Esophagus squamous epithelium (tissue), 5 donors: ENCODE data around the gene TUBGCP2. TPM values are rescaled to one million over a fixed set of nuclear protein-coding genes. Genes with fewer than 3 reads are reported as not detected.
"Not testable (repeated sequence)": the region's sequence is repeated elsewhere in the genome, so short reads cannot be mapped to it uniquely, and the experiment has no call there.

ENCODE experiments used
- DNase-seq: peaks from one replicate; lab custom pipeline; 2025; lab: John Stamatoyannopoulos, UW
- H3K27ac ChIP-seq, 4 donors: fragments of 200-600 bp; sonication (generic); one replicate each; pipeline ENCODE4 v1.5.1; 2016 to 2019; ENCODE audit warnings: mild to moderate bottlenecking in 1 of 4
- H3K27me3 ChIP-seq, 4 donors: fragments of 200-600 bp; sonication (generic); 1 replicate in 3 of 4; 2 replicates in 1 of 4; pipeline versions ENCODE4 v1.5.1 to v1.6.0; 2017 to 2021; ENCODE audit warnings: antibody characterized with exemption in 1 of 4
- H3K36me3 ChIP-seq, 3 donors: fragments of 200-600 bp; sonication (generic); one replicate each; pipeline ENCODE4 v1.5.1; 2016 to 2019
- H3K4me1 ChIP-seq, 3 donors: fragments of 200-600 bp; sonication (generic); one replicate each; pipeline ENCODE4 v1.5.1; 2017 to 2019
- H3K4me3 ChIP-seq, 4 donors: fragments of 200-600 bp; sonication (generic); 1 replicate in 3 of 4; 2 replicates in 1 of 4; pipeline ENCODE4 v1.5.1; 2016 to 2019; ENCODE audit warnings: mild to moderate bottlenecking in 2 of 4, moderate library complexity in 1 of 4
- H3K9me3 ChIP-seq, 3 donors: fragments of 200-600 bp; sonication (generic); one replicate each; pipeline ENCODE4 v1.5.1; 2016 to 2019
- POLR2A ChIP-seq, 4 donors: fragments of 450-650 bp; IDR thresholded peaks; one replicate each; pipeline ENCODE4 v1.6.1; 2017; ENCODE audit warnings: antibody characterized with exemption in 4 of 4, mild to moderate bottlenecking in 4 of 4, moderate library complexity in 3 of 4
- WGBS, 2 donors: methylation state at CpG; one replicate each; pipeline ENCODE4 v1.1.5; 2018; 5-methylcytosine and 5-hydroxymethylcytosine counted together
- intact Hi-C: fragments of 100-400 bp; cut with DNase I; formaldehyde crosslinking; loops from one replicate; pipeline ENCODE4 v1.15.0; 2022
- total RNA-seq, 4 donors: library from RNA; depleted of rRNA; stranded (reverse); fragments of >200 nt; gene quantifications; one replicate each; pipeline ENCODE4 v1.1.0, GENCODE V29; 2016
- TF ChIP-seq, protein P1 (sequence below), 6 experiments: fragments of 450-650 bp in 4 of 6; fragments of 200-600 bp in 2 of 6; sonication (generic) in 2 of 6; IDR thresholded peaks; one replicate each; pipeline ENCODE4 v1.5.1; 2016 to 2019; ENCODE audit warnings: antibody characterized with exemption in 6 of 6, mild to moderate bottlenecking in 4 of 6, moderate library complexity in 4 of 6
- donor health status: DM: yes; HTN: yes; CAD: no.

Gene TUBGCP2
- total RNA-seq, 4 donors from 2014 or later: 28.4 to 44.4 (median 38.9) TPM

DNA sequence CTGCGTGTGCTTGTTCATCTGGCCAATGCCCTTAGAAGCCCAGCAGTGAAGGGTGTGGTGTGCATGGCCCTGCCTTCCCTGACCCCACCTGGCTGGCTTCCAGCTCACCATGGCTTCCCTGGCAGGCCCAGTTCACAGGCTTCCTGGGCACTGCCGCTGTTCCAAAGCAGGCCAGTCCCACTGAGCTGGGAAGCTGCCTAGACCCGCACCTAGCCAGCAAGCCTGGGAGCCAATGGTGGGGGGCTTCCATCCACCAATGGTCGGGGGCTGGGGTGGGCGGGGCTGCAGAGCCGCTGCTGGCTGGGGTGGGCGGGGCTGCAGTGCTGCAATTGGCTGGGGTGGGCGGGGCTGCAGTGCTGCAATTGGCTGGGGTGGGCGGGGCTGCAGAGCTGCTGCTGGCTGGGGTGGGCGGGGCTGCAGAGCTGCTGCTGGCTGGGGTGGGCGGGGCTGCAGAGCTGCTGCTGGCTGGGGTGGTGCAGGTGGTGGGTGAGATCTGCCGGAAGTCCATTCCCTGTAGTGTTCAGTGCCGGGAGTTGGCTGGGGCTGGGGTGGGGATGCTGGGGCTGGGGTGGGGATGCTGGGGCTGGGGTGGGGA, 15.6 kb upstream of the TUBGCP2 start:
- DNase-seq: no peak
- Histone ChIP-seq H3K9me3 (no peaks in the 10 kb centered on the region), H3K36me3 (no peaks in the 10 kb centered on the region), H3K27ac (no peak overlapping the region), H3K4me3 (peak overlapping the region in 1 of 4 donors; percentile 32), H3K4me1 (peaks cover 13 to 34% (median 18%) of the 10 kb centered on the region in 3 donors), H3K27me3 (peaks cover 15 to 77% (median 33%) of the 10 kb centered on the region in 4 donors)
- WGBS, 2 donors: 17 to 20% methylated on average over 1 of the region's 13 CpGs
- intact Hi-C loops: no loop called here
- no peak for TF ChIP-seq POLR2A (IDR thresholded peaks at IDR 0.05)
- TF ChIP-seq, protein P1, sequence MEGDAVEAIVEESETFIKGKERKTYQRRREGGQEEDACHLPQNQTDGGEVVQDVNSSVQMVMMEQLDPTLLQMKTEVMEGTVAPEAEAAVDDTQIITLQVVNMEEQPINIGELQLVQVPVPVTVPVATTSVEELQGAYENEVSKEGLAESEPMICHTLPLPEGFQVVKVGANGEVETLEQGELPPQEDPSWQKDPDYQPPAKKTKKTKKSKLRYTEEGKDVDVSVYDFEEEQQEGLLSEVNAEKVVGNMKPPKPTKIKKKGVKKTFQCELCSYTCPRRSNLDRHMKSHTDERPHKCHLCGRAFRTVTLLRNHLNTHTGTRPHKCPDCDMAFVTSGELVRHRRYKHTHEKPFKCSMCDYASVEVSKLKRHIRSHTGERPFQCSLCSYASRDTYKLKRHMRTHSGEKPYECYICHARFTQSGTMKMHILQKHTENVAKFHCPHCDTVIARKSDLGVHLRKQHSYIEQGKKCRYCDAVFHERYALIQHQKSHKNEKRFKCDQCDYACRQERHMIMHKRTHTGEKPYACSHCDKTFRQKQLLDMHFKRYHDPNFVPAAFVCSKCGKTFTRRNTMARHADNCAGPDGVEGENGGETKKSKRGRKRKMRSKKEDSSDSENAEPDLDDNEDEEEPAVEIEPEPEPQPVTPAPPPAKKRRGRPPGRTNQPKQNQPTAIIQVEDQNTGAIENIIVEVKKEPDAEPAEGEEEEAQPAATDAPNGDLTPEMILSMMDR (IDR thresholded peaks at IDR 0.05): no peak

DNA sequence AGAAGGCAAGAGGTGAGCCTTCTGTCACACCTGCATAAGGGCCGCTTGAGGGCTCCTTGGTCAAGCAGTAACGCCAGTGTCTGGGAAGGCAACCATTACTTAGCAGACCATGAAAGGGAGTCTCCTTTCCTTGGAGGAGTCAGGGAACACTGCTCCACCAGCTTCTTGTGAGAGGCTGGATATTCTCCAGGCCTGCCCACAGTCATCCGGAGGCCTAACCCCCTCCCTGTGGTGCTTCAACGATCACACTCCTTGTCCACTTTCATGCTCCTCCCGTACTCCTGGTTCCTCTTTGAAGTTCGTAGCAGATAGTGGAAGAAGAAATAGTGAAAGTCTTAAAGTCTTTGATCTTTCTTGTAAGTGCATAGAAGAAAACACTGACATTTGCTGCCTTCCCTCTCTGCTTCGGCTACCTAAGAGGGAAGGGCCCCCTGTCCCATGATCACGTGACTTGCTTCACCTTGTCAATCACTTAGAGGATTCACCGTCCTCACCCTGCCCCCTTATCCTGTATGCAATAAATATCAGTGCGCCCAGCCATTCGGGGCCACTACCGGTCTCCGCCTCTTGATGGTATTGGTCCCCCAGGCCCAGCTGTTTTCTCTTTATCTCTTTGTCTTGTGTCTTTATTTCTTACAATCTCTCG, 13.5 kb upstream of the TUBGCP2 start:
- WGBS, 2 donors: 74 to 77% methylated on average over 11 to 12 of the region's 14 CpGs
- intact Hi-C loops, DNase-seq: not testable (repeated sequence)

DNA sequence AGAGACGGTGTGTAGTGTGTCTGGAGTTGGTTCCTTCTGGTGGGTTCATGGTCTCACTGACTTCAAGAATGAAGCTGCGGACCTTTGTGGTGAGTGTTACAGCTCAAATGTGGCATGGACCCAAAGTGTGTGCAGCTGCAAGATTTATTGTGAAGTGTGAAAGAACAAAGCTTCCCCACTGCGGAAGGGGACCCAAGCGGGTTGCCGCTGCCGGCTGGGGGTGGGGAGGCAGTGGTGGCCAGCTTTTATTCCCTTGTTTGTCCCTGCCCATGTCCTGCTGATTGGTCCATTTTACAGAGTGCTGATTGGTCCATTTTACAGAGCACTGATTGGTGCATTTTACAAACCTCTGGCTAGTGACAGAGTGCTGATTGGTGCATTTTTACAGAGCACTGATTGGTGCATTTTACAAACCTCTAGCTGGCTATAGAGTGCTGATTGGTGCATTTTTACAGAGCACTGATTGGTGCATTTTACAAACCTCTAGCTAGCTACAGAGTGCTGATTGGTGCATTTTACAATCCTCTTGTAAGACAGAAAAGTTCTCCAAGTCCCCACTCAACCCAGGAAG, 12.3 kb upstream of the TUBGCP2 start:
- WGBS, 2 donors: 96% methylated on average over 4 to 6 of the region's 6 CpGs

More for the DNA sequence above, 13.5 kb upstream of the TUBGCP2 start:
- Histone ChIP-seq H3K27me3 (peaks cover 15 to 65% (median 21%) of the 10 kb centered on the region in 4 donors), H3K4me1 (peaks cover 18 to 37% (median 23%) of the 10 kb centered on the region in 3 donors)
- not testable (repeated sequence) for H3K27ac ChIP-seq, H3K36me3 ChIP-seq, H3K9me3 ChIP-seq, H3K4me3 ChIP-seq

DNA sequence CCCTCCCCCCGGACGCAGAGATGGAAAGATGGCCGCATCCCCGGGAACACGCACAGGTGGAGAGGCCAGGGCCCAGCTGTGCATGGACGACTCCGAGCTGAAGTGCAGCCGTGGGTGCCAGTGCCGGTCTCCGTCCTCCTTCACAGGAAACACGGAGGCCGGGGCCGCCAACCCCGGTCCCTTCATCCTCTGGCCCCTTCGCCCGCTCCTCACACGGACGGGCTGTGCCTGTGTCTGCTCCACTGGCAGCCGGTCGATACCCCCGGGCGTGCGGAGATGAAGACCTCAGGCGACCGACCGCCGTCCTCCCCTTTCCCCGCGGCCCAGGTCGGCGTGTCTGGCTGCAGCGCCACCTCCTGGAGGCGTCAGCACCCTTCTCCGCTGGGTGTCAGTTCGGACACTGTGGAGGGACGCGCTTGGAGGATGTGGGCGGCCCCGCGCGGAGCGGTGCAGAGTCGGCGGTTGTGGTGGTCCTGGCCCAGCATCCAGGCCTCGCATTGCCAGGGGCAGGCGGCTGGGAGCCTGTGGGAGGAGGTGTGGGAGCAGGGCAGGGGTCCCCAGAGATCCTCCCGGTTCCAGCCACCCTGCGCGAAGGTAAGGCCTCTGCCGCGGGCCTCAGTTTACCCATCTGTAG, 9.9 kb upstream of the TUBGCP2 start:
- Histone ChIP-seq H3K9me3 (no peaks in the 10 kb centered on the region), H3K4me1 (peaks cover 5 to 12% (median 5%) of the 10 kb centered on the region in 3 donors), H3K27me3 (peaks cover 0 to 32% (median 0%) of the 10 kb centered on the region in 4 donors), H3K36me3 (no peaks in the 10 kb centered on the region), H3K4me3 (peak overlapping the region; percentile 10 to 64 (median 32)), H3K27ac (no peak overlapping the region)
- intact Hi-C loops: no loop called here
- TF ChIP-seq, protein P1 (IDR thresholded peaks at IDR 0.05): peak; percentile 58 to 78 (median 68)
- no peak for TF ChIP-seq POLR2A (IDR thresholded peaks at IDR 0.05)
- DNase-seq: no peak
- WGBS, 2 donors: no CpG with 5 or more reads among the region's 51 CpGs

More for the DNA sequence above, 12.3 kb upstream of the TUBGCP2 start:
- intact Hi-C loops, H3K9me3 ChIP-seq, H3K36me3 ChIP-seq, DNase-seq, H3K27ac ChIP-seq, H3K4me3 ChIP-seq: not testable (repeated sequence)
- Histone ChIP-seq H3K27me3 (peaks cover 7 to 53% (median 11%) of the 10 kb centered on the region in 4 donors), H3K4me1 (peaks cover 15 to 28% (median 21%) of the 10 kb centered on the region in 3 donors)

DNA sequence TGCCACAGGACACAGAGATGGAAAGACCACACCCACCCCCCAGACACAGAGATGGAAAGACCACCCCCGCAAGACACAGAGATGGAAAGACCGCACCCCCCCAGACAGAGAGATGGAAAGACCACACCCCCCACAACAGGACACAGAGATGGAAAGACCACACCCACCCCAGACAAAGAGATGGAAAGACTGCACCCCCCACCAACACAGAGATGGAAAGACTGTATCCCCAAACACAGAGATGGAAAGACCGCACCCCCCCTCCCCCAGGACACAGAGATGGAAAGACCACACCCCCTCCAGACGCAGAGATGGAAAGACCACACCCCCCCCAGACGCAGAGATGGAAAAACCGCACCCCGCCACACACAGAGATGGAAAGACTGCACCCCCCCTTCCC, 8.1 kb upstream of the TUBGCP2 start:
- Histone ChIP-seq H3K36me3 (peaks cover 0 to 17% (median 0%) of the 10 kb centered on the region in 3 donors), H3K27ac (no peak overlapping the region), H3K4me3 (no peak overlapping the region), H3K4me1 (peaks cover 5 to 12% (median 5%) of the 10 kb centered on the region in 3 donors), H3K9me3 (no peaks in the 10 kb centered on the region), H3K27me3 (peaks cover 0 to 32% (median 0%) of the 10 kb centered on the region in 4 donors)
- no peak for TF ChIP-seq POLR2A (IDR thresholded peaks at IDR 0.05)
- TF ChIP-seq, protein P1 (IDR thresholded peaks at IDR 0.05): no peak
- no peak for DNase-seq
- intact Hi-C loops: no loop called here
- 83 to 100% methylated on average over 1 to 6 of the region's 7 CpGs for WGBS, 2 donors
